Bone marrow (tissue), 2 donors: ENCODE measurements around the gene MRPL17.
"Not testable (repeated sequence)": the region's sequence is repeated elsewhere in the genome, so short reads cannot be mapped to it uniquely, and the experiment has no call there.

Experiments
- DNase-seq, 2 donors: peaks; one replicate each; lab custom pipeline; 2025; lab: John Stamatoyannopoulos, UW

The MRPL17 gene

GRCh38 chr11:6682936-6683861 is at the start of gene MRPL17:
Gene MRPL17, minus strand, starts transcription at chr11:6683340. Its CDS starts 44 bp downstream, at chr11:6683296.
- DNase-seq = peak; percentile 90 to 99

- DNase-seq = no peak
Observed at GRCh38 chr11:6727971-6728760, 45.0 kb upstream of the MRPL17 start.

GRCh38 chr11:6725386-6725896 is 42.3 kb upstream of the MRPL17 start:
- no peak for DNase-seq

- no peak for DNase-seq
Observed at GRCh38 chr11:6724013-6724412, 40.9 kb upstream of the MRPL17 start.

GRCh38 chr11:6721343-6721742 is 38.2 kb upstream of the MRPL17 start:
- no peak for DNase-seq

GRCh38 chr11:6719576-6719975 is 36.4 kb upstream of the MRPL17 start:
- DNase-seq = no peak

GRCh38 chr11:6717426-6717825 is 34.3 kb upstream of the MRPL17 start:
- no peak for DNase-seq

GRCh38 chr11:6711552-6711951 is 28.4 kb upstream of the MRPL17 start:
- DNase-seq = not testable (repeated sequence)

- no peak for DNase-seq
Observed at GRCh38 chr11:6708876-6709275, 25.7 kb upstream of the MRPL17 start.

- no peak for DNase-seq
Observed at GRCh38 chr11:6705905-6706535, 22.9 kb upstream of the MRPL17 start.

GRCh38 chr11:6703247-6704063 is 20.3 kb upstream of the MRPL17 start:
- DNase-seq = peak; percentile 4 to 69

GRCh38 chr11:6701955-6702354 is 18.8 kb upstream of the MRPL17 start:
- not testable (repeated sequence) for DNase-seq

- no peak for DNase-seq
Observed at GRCh38 chr11:6695377-6695776, 12.2 kb upstream of the MRPL17 start.

GRCh38 chr11:6694229-6694535 is 11.0 kb upstream of the MRPL17 start:
- DNase-seq = no peak

- no peak for DNase-seq
Observed at GRCh38 chr11:6693342-6694228, 10.4 kb upstream of the MRPL17 start.

- DNase-seq = no peak
Observed at GRCh38 chr11:6692128-6692527, 9.0 kb upstream of the MRPL17 start.

GRCh38 chr11:6690431-6691132 is 7.4 kb upstream of the MRPL17 start:
- not testable (repeated sequence) for DNase-seq

- DNase-seq = no peak
Observed at GRCh38 chr11:6687876-6688275, 4.7 kb upstream of the MRPL17 start.

- DNase-seq = no peak
Observed at GRCh38 chr11:6686006-6686405, 2.9 kb upstream of the MRPL17 start.

GRCh38 chr11:6684068-6684467 is 928 bp upstream of the MRPL17 start:
- DNase-seq = not testable (repeated sequence)
